NK-92 (cell line): ENCODE measurements around the gene FHOD3.

Experiments
- DNase-seq: peaks from one replicate; lab custom pipeline; 2025; ENCODE audit not compliant: unreplicated experiment; lab: John Stamatoyannopoulos, UW

Gene FHOD3

GRCh38 chr18:36321658-36322407 lies 24.3 kb downstream of the FHOD3 start:
- DNase-seq, result no peak

GRCh38 chr18:36322408-36322728 lies 24.9 kb downstream of the FHOD3 start:
- DNase-seq, result no peak

GRCh38 chr18:36322734-36323133 lies 25.2 kb downstream of the FHOD3 start:
- no peak for DNase-seq

- DNase-seq, result no peak
Observed at GRCh38 chr18:36323421-36323820, 25.9 kb downstream of the FHOD3 start.

- DNase-seq, result no peak
Observed at GRCh38 chr18:36325846-36326245, 28.3 kb downstream of the FHOD3 start.

GRCh38 chr18:36326771-36327170 lies 29.3 kb downstream of the FHOD3 start:
- no peak for DNase-seq

GRCh38 chr18:36327352-36328316 lies 30.1 kb downstream of the FHOD3 start:
- no peak for DNase-seq

- DNase-seq, result no peak
Observed at GRCh38 chr18:36328385-36328858, 30.9 kb downstream of the FHOD3 start.

- no peak for DNase-seq
Observed at GRCh38 chr18:36328916-36329315, 31.4 kb downstream of the FHOD3 start.

- DNase-seq, result no peak
Observed at GRCh38 chr18:36329684-36330434, 32.3 kb downstream of the FHOD3 start.

- no peak for DNase-seq
Observed at GRCh38 chr18:36330435-36331052, 33.0 kb downstream of the FHOD3 start.

- DNase-seq, result no peak
Observed at GRCh38 chr18:36331521-36331971, 34.0 kb downstream of the FHOD3 start.

GRCh38 chr18:36333414-36333813 lies 35.9 kb downstream of the FHOD3 start:
- DNase-seq, result no peak

GRCh38 chr18:36334798-36335197 lies 37.3 kb downstream of the FHOD3 start:
- DNase-seq, result no peak

GRCh38 chr18:36335476-36336279 lies 38.2 kb downstream of the FHOD3 start:
- no peak for DNase-seq

GRCh38 chr18:36337679-36338402 lies 40.3 kb downstream of the FHOD3 start:
- no peak for DNase-seq

GRCh38 chr18:36338403-36338933 lies 41.0 kb downstream of the FHOD3 start:
- no peak for DNase-seq

- DNase-seq, result no peak
Observed at GRCh38 chr18:36340246-36340645, 42.7 kb downstream of the FHOD3 start.

GRCh38 chr18:36341944-36342343 lies 44.4 kb downstream of the FHOD3 start:
- DNase-seq, result no peak
